ENCODE results near the gene LY6G5C. TPM values are rescaled to one million over a fixed set of nuclear protein-coding genes. Genes with fewer than 3 reads are reported as not detected.

LY6G5C gene
- total and polyA plus RNA-seq, 9 of the 15 experiments (the other 6 are each of a cell fraction or from before 2014, with no cell fraction given) = 0.10 to 0.67 (median 0.46) TPM; not detected in 4

DNA sequence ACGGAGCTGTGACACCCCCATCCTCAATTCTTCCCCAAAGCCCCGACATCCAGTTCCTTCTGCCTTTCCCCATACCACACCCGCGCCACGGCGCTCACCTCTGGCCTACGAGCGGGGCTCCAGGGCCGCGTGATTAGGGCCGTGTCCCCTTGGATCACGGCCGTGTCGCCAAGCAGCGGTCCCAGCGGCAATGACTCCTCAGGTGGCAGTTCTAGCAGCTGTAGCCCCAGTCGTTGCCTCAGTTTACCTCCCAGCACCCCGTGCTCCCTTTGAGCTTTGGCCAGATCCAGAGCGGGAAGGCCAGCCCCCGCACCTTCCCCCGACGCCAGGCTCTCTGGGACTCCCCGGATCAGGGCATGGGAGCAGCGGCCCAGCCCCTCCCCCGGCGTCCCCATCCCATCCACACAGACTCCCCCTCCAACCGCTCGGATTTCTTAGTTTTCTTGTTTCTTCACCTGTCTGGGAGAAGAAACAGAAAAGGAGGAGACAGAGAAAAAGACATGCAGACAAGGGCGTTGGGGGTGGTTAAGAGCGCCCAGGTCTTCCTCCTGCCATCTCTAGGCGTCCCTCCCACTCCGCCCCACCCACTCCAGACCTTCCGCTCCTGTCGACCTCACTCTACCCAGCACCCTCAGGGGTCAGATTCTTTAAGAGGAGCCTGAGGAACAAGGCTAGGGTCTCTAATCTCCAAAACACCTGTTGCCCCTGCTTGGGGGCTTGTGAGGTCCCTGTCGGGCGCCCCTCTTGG is 48.1 kb upstream of the LY6G5C start, which contains the start of gene DDAH2:
Gene DDAH2, minus strand, starts transcription at position 533 of the 748 bp plus-strand sequence. Its CDS starts 138 bp downstream, at position 395.
- Histone ChIP-seq H3K4me3 (peak within 1 kb of the TSS; percentile 65), H3K79me2 (ENCODE audit: control insufficient read depth, insufficient read depth, low read length) (peaks cover 34% of the 10 kb centered on the region), H3K4me1 (replicated peaks in 1 of 2; ENCODE audit: control insufficient read depth in 2 of 2, insufficient read depth in 2 of 2, low read length in 2 of 2) (peaks cover 48 to 66% of the 10 kb centered on the region in 2 experiments), H3K36me3 (ENCODE audit: control insufficient read depth, insufficient read depth, low read length) (peaks cover 64% of the 10 kb centered on the region), H3K27ac (ENCODE audit: extremely low read depth, low read depth, low read length) (peak within 1 kb of the TSS; percentile 75), H3K9ac (ENCODE audit: insufficient read depth in 1 of 2, low read depth in 2 of 2, low read length in 2 of 2) (peak within 1 kb of the TSS; percentile 58 to 85), H2AFZ (ENCODE audit: low read depth, low read length) (peak within 1 kb of the TSS; percentile 71), H3K4me2 (ENCODE audit: insufficient read depth, low read length) (peak within 1 kb of the TSS; percentile 94), H4K20me1 (replicated peaks; ENCODE audit: control insufficient read depth, insufficient read depth, low read length) (peaks cover 6% of the 10 kb centered on the region), H3K27me3 (ENCODE audit: control insufficient read depth in 2 of 2, insufficient read depth in 2 of 2, low read length in 2 of 2) (no peaks in the 10 kb centered on the region), H3K9me3 (replicated peaks; ENCODE audit: control insufficient read depth, insufficient read depth, low read depth, low read length) (no peaks in the 10 kb centered on the region), H3K9me1 (ENCODE audit: control insufficient read depth, insufficient read depth, low read length) (peaks cover 5% of the 10 kb centered on the region)
- ChIA-PET CTCF (ENCODE audit: low intra/inter-chr PET ratio) (interaction anchor here (0.6 to 2.0 kb wide), 5 partner anchors 32 to 141 kb away, joined by 3 to 18 read pairs (median 5); no protein-coding TSS in a partner anchor), POLR2A (interaction anchor here (0.7 to 15.0 kb wide), 34 partner anchors 3 to 316 kb away, joined by 3 to 236 read pairs (median 5); partner anchors contain the start of genes ABHD16A, BAG6, C6orf47 and CLIC1)
- DNase-seq (ENCODE audit: extremely low read depth in 1 of 4, low spot score in 3 of 4) = peak in 1 of 4 experiments; percentile 59
- WGBS (ENCODE audit: insufficient coverage, low coverage, missing lambda C conversion rate) = 65% methylated on average over 35 of the region's 36 CpGs
- in situ Hi-C loops (cut with MboI) (no loop called here), intact Hi-C loops (cut with micrococcal nuclease) (loop anchor here (1.0 to 2.0 kb wide), 4 partner anchors 40 to 98 kb away; partner anchors contain the start of genes HSPA1B and VARS1)
- no peak for FAIRE-seq
- no TSS peak for BruUV-seq (replicated peaks)
- ATAC-seq = peak; percentile 2; the same call in 1 of the 3 replicates
- TF ChIP-seq NR1H2 (CRISPR knock-in tag; IDR thresholded peaks at IDR 0.05) (peak; percentile 86; the same call in 1 of the 2 replicates), HNRNPUL1 (IDR thresholded peaks at IDR 0.05; ENCODE audit: low read length) (peak; percentile 84), ZSCAN29 (IDR thresholded peaks at IDR 0.05) (0 out of 2 replicates have a peak, but pooled peaks have one; percentile 13), GATA2 (CRISPR knock-in tag; IDR thresholded peaks at IDR 0.05) (0 out of 2 replicates have a peak, but pooled peaks have one; percentile 17), PHB (CRISPR knock-in tag; IDR thresholded peaks at IDR 0.05) (0 out of 2 replicates have a peak, but pooled peaks have one; percentile 19), FIP1L1 (IDR thresholded peaks at IDR 0.05; ENCODE audit: low read depth, low read length, poor library complexity, severe bottlenecking) (peak; percentile 99), PCBP1 (IDR thresholded peaks at IDR 0.05; ENCODE audit: low read depth, low read length, poor library complexity, severe bottlenecking) (peak; percentile 95), POLR2G (IDR thresholded peaks at IDR 0.05; ENCODE audit: low read depth, low read length) (peak; percentile 92), BRCA1 (IDR thresholded peaks at IDR 0.05) (no peak), BRCA1 (CRISPR knock-in tag; IDR thresholded peaks at IDR 0.05) (no peak), SMC3 (conservative IDR thresholded peaks at IDR 0.05; ENCODE audit: insufficient read depth, low read depth, low read length) (0 out of 2 replicates have a peak, but pooled peaks have one; percentile 7), CC2D1A (IDR thresholded peaks at IDR 0.05) (no peak)
- TF ChIP-seq, protein P1, sequence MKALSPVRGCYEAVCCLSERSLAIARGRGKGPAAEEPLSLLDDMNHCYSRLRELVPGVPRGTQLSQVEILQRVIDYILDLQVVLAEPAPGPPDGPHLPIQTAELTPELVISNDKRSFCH (CRISPR knock-in tag; IDR thresholded peaks at IDR 0.05) = no peak
- TF ChIP-seq, protein P1 (tag; IDR thresholded peaks at IDR 0.05) = 0 out of 2 replicates have a peak, but pooled peaks have one; percentile 17
- TF ChIP-seq, protein P2, sequence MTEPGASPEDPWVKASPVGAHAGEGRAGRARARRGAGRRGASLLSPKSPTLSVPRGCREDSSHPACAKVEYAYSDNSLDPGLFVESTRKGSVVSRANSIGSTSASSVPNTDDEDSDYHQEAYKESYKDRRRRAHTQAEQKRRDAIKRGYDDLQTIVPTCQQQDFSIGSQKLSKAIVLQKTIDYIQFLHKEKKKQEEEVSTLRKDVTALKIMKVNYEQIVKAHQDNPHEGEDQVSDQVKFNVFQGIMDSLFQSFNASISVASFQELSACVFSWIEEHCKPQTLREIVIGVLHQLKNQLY (CRISPR knock-in tag; conservative IDR thresholded peaks at IDR 0.05) = peak in 1 of 2 experiments; percentile 91; a peak in 1 of 4 replicates
- TF ChIP-seq, protein P3, sequence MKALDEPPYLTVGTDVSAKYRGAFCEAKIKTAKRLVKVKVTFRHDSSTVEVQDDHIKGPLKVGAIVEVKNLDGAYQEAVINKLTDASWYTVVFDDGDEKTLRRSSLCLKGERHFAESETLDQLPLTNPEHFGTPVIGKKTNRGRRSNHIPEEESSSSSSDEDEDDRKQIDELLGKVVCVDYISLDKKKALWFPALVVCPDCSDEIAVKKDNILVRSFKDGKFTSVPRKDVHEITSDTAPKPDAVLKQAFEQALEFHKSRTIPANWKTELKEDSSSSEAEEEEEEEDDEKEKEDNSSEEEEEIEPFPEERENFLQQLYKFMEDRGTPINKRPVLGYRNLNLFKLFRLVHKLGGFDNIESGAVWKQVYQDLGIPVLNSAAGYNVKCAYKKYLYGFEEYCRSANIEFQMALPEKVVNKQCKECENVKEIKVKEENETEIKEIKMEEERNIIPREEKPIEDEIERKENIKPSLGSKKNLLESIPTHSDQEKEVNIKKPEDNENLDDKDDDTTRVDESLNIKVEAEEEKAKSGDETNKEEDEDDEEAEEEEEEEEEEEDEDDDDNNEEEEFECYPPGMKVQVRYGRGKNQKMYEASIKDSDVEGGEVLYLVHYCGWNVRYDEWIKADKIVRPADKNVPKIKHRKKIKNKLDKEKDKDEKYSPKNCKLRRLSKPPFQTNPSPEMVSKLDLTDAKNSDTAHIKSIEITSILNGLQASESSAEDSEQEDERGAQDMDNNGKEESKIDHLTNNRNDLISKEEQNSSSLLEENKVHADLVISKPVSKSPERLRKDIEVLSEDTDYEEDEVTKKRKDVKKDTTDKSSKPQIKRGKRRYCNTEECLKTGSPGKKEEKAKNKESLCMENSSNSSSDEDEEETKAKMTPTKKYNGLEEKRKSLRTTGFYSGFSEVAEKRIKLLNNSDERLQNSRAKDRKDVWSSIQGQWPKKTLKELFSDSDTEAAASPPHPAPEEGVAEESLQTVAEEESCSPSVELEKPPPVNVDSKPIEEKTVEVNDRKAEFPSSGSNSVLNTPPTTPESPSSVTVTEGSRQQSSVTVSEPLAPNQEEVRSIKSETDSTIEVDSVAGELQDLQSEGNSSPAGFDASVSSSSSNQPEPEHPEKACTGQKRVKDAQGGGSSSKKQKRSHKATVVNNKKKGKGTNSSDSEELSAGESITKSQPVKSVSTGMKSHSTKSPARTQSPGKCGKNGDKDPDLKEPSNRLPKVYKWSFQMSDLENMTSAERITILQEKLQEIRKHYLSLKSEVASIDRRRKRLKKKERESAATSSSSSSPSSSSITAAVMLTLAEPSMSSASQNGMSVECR (CRISPR knock-in tag; IDR thresholded peaks at IDR 0.05) = no peak
